ENCODE measurements around the gene NXPH4. TPM values are rescaled to one million over a fixed set of nuclear protein-coding genes. Genes with fewer than 3 reads are reported as not detected.

Gene NXPH4
- total RNA-seq, 4 donors from 2014 or later: 18.4 to 21.3 (median 19.9) TPM

DNA sequence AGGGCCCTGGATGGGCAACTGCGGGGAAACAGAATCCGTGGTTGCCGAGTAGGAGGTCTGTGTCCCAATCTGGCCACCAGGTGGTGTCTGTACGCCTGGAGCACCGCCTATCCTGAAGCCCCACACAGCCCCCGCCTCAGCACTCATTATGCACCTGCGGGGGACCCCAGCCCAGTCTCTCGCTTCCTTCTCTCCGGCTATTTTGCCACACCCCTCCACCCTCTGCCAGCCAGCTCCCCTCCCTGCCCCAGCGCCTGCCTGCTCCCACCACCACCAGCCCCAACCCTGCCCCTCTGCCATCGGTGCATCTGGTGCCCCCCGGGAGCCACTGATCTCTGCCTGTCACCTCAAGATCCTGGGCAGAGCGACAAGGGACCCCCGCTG, 2.2 kb upstream of the NXPH4 start:
- 2% methylated on average over 14 of the region's 14 CpGs for WGBS, 2 donors
- TF ChIP-seq, protein P1, sequence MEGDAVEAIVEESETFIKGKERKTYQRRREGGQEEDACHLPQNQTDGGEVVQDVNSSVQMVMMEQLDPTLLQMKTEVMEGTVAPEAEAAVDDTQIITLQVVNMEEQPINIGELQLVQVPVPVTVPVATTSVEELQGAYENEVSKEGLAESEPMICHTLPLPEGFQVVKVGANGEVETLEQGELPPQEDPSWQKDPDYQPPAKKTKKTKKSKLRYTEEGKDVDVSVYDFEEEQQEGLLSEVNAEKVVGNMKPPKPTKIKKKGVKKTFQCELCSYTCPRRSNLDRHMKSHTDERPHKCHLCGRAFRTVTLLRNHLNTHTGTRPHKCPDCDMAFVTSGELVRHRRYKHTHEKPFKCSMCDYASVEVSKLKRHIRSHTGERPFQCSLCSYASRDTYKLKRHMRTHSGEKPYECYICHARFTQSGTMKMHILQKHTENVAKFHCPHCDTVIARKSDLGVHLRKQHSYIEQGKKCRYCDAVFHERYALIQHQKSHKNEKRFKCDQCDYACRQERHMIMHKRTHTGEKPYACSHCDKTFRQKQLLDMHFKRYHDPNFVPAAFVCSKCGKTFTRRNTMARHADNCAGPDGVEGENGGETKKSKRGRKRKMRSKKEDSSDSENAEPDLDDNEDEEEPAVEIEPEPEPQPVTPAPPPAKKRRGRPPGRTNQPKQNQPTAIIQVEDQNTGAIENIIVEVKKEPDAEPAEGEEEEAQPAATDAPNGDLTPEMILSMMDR (IDR thresholded peaks at IDR 0.05): no peak
- TF ChIP-seq POLR2A (IDR thresholded peaks at IDR 0.05): no peak
- intact Hi-C loops (cut with DNase I; ENCODE audit: low total_unique reads): loop anchor here (2.0 kb wide), 1 partner anchor 26 kb away; no protein-coding TSS in a partner anchor
- peak in 1 of 2 donors; percentile 92 for DNase-seq (ENCODE audit: low spot score in 2 of 2)
- no peak overlapping the region for H3K4me3 ChIP-seq (ENCODE audit: low read depth, poor library complexity, severe bottlenecking)

DNA sequence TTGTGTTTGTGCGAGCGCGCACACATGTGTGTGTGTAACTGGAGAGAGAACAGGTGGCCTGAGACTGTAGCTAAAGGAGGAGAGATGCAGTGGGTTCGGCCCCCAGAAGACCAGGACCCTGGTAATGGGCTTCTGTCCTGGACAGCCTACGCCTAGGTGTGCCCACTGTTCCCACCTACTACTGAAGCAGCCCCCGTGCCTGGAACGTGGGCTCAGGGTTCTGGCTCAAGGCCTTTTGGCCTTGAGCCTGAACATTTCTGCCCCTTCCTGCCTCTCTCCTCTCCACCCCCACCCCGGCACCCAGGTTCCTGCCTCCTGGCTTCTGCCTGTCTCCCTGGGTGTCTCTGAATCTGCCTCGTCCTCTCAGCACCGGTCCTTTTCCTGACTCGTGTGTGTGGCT, 1.5 kb upstream of the NXPH4 start:
- WGBS, 2 donors: 21 to 24% methylated on average over 11 of the region's 11 CpGs

DNA sequence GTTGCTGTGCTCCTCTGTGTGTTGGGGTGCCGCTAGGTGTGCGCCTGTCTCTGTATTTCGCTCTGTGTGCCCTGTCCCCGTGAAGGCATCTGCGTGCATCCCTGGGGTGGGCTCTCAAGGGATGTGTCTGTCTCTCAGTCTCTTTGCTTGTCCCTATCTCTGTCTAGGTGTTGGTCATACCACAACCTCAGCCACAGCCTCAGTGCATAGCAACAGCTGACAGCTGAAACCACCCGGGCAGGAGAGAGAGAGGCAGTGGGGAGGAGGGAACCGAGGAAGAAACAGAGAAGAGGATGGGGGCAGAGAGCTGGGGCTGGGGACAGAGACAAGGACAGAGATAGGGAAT, 953 bp upstream of the NXPH4 start:
- no peak overlapping the region for H3K4me3 ChIP-seq (ENCODE audit: low read depth, poor library complexity, severe bottlenecking)
- WGBS, 2 donors: 8 to 12% methylated on average over 7 of the region's 7 CpGs
- DNase-seq (ENCODE audit: low spot score in 2 of 2): no peak
- TF ChIP-seq POLR2A (IDR thresholded peaks at IDR 0.05): no peak
- TF ChIP-seq, protein P1 (IDR thresholded peaks at IDR 0.05): no peak
- intact Hi-C loops (cut with DNase I; ENCODE audit: low total_unique reads): loop anchor here (2.0 kb wide), 1 partner anchor 25 kb away; no protein-coding TSS in a partner anchor

More for the DNA sequence above, 1.5 kb upstream of the NXPH4 start:
- intact Hi-C loops (cut with DNase I; ENCODE audit: low total_unique reads): loop anchor here (2.0 kb wide), 1 partner anchor 26 kb away; no protein-coding TSS in a partner anchor
- no peak for DNase-seq (ENCODE audit: low spot score in 2 of 2)
- no peak overlapping the region for H3K4me3 ChIP-seq (ENCODE audit: low read depth, poor library complexity, severe bottlenecking)
- no peak for TF ChIP-seq POLR2A (IDR thresholded peaks at IDR 0.05)

DNA sequence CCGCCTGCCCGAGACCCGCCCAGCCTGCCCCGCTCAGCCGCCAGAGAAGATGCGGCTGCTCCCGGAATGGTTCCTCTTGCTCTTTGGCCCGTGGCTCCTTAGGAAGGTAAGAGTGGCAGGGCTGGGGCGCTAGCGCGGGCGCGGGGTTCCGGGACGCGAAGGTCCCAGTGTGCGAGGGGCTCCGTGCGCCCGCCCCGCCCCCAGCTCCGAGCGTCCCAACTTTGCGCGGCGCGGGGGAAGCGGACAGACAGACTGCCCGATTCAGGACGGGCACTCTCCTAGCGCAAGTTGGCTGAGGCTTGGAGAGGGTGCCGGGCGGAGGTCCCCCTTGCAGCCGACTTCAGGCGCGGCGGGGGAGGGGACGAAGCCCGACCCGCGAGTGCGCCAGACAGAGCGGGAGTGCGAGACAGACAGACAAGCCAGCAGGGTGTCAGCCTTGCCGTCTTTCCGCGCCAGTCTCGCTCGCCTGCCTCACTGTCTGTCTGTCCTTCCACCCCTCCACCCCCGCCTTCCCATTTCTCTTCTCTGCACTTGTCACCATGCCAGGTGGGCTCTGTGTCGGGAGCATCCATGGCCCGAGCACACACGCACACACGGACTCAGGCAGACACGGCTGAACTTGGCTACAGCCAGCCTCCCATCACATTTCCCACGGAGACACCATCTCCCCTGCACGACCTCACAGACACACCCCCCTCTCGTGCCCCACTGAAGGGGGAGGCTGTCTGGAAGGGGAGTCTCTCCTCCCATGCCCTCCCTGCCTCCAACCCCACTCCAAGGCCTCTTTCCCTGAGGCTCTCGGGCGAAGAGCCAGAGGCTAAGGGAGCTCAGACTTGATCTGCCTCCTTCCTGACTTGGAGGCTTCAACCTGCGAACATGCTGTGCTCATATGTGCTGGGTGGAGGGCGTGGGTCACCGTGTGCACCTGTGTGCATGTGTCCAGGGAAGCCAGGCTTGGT, 606 bp downstream of the NXPH4 start:
- 6 to 7% methylated on average over 32 to 35 of the region's 63 CpGs for WGBS, 2 donors
- TF ChIP-seq POLR2A (IDR thresholded peaks at IDR 0.05): no peak
- TF ChIP-seq, protein P1 (IDR thresholded peaks at IDR 0.05): no peak
- DNase-seq (ENCODE audit: low spot score in 2 of 2): no peak
- H3K4me3 ChIP-seq (ENCODE audit: low read depth, poor library complexity, severe bottlenecking): peak overlapping the region; percentile 31
- intact Hi-C loops (cut with DNase I; ENCODE audit: low total_unique reads): no loop called here

DNA sequence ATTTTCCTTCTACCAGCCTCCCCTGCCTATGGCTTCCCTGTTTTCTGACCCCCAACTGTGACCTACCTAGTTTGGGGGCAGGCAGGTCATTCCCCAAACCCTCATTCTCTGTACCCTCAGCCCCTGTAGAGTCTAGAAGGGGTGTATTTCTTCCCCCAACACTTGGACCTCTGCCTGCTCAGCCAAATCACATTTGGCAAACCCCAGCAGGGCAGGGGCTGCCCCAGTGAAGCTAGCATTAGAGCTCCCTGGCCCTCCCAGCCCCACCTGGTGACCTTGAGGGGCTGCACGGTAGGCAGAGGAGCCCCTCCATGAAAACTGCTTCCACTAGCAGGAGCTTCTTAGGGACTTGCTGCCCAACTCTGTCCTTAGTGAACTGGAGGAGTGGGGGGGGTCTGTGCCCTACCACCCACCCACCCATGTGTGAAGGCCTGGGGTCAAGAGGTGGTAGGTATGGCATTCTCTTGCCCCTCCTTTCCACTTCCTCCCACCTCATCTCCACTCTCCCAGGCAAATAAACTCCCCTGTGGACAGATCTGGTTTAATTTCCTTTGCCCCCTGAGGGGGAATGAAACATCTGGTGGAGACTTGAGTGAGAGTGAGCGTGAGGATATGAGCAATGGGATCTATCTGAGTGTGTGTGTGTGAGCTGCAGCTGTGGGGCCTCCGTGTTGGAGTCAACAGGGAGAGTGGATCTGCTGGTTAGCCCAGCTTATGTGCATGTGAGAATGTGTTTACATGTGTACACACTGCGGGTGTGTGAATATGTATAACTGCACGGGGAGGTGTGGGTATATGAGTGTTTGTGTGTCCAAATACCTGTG, 1.6 kb downstream of the NXPH4 start:
- H3K4me3 ChIP-seq (ENCODE audit: low read depth, poor library complexity, severe bottlenecking): no peak overlapping the region
- DNase-seq (ENCODE audit: low spot score in 2 of 2): no peak
- WGBS, 2 donors: 62 to 64% methylated on average over 5 of the region's 5 CpGs
- intact Hi-C loops (cut with DNase I; ENCODE audit: low total_unique reads): no loop called here
- no peak for TF ChIP-seq POLR2A (IDR thresholded peaks at IDR 0.05)
- TF ChIP-seq, protein P1 (IDR thresholded peaks at IDR 0.05): no peak
